ENCODE results near the gene MIPOL1.
A peak's percentile ranks its signal among the peaks of the same experiment; 100 is the strongest.

Gene MIPOL1

DNA sequence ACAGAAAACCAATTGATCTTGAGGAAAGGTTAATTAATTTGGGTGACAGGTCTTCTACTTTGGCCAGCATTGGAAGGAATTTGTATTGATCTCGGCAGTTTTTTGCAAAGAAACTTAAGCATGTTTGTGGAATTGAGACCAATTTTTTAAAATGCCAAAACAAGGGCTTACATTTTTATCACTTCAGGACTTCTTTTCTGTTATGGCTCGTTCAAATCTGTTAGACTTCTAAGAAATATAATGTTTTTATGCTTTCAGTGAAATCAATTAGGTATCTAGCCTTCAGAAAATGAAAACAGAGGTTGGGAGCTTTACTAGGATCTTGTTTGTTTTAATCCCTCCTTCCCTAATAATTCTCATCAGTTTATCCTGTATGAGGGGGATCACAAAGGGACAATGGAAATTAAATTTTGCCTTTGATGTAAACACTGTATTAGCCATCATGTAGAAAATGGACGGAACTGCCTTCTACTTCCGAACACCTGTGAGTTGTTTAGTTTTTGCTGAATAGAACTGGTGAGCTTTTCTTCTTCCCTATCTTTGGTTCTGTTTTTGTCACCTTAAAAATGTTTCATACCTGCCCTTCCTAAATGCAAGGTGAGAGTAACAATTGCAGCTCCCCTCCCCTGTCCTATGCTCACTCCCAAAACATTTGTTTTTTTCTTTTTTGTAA is 389.5 kb downstream of the MIPOL1 start:
- DNase-seq (ENCODE audit: low read depth in 2 of 2) = no peak

DNA sequence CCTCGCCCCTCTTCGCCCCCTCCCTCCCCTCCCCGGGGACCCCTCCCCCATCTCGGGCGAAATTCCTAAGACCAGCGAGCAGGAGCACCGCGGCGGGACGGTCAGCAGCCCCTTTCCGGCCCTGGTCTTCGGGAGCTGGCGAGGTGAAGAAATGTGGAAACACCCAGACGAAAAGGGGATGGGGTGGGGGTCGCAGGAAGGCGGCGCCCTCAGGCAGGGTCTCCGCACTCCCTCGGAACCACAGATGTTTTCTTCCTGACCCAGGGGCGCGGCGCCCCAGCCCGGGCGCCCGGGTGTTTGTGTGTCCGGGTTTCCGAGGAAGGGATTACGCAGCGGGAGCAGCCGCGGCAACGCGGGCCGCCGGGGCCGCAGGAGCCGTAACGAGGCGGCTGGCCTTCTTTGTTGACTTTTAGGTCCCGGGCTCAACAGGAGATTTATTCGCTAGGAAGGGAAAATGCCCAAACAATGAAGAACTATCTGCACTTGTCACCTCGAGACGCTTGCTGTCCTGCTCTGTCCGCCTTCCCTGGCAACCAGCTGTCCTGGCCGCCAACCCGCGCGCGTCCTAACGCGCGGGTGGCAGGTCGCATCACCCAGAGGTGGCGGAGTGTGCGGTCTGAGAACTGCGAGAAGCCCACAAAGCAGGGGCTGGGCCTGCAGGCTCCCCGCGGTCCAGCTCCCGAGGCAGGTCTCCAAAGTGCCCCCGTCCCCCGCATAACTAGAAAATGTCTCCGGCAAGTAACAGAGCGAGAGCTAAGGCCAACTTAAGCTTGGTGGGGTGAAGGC is 390.3 kb downstream of the MIPOL1 start:
- DNase-seq (ENCODE audit: low read depth in 2 of 2) = no peak

DNA sequence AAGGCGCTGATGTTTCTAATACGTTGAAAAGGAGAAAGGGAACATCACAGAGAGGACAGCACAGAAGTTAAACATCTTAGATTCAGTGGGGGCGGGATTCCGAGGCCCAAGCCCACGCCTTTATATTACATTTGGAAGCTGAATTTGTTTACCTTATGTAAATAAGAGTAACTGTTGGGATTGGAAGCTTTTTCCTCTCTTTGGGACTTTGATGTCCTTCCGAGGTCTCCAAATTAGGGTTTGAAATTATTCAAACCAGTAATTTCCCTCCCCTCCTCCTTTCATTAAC is 390.9 kb downstream of the MIPOL1 start:
- no peak for DNase-seq (ENCODE audit: low read depth in 2 of 2)

DNA sequence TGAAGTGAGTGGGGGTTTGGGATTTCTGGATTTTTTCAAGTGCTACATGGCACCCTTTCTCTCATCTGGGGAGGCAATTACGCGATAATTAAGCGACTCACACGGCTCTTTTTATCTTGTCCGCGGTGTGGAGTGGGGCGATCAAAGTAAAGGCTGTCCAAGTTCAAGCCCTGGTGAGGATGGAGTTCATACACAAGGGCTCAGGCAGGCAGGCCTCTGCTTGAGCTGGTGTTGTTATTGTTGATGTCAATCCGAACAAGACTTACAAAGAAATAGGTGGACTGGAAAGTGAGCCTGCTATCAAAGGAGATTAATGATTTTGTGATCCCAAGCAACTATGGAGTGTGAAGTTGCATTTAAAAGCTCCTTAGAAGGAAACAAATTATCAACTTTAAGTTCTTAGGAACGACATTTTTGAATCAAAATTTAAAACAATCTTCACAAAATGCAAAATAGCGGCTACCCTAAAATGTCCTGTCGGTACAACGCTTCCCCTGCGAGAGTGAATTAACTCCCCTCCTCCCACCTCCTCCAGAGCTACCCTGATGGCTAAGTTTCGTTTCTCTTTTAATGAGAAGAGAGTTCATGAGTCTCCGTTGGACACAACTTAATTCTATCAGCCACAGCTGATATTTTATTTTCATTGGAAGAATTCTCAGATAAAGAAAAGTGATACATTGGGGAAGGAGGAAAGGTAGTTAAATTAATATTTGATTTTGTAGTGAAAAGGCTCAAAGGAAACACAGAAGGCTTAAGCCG is 391.4 kb downstream of the MIPOL1 start:
- no peak for DNase-seq (ENCODE audit: low read depth in 2 of 2)

DNA sequence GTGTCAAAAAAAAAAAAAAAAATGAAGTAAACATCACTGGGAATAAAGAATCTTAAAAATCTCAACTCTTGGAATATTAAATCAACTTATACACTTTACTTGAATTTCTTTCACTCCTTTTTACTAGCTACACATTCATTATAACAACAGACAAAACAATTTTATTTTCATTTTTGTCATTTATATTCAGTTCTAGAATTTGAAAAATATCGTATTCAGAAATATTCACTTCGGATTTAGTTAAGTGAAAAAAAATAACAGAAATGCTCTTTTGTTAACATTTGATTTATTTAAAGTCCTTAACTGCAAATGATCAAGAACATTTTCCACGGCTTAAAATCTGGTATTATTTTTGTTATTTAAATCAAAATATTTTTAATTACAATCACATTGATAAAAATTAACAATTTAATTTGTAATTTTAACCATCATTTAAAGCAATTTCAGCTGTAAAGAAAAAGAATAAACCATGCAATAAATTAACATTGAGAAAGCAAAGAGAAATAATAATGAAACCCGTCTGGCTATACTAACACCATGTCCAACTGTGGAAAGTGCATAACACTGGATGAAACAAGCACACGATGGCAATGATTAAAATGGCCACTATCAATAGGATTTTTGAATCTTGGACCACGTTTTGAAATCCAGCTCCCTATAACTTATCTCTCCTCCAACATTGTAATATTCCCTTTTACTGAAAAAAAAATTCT is 392.1 kb downstream of the MIPOL1 start:
- no peak for DNase-seq (ENCODE audit: low read depth in 2 of 2)

DNA sequence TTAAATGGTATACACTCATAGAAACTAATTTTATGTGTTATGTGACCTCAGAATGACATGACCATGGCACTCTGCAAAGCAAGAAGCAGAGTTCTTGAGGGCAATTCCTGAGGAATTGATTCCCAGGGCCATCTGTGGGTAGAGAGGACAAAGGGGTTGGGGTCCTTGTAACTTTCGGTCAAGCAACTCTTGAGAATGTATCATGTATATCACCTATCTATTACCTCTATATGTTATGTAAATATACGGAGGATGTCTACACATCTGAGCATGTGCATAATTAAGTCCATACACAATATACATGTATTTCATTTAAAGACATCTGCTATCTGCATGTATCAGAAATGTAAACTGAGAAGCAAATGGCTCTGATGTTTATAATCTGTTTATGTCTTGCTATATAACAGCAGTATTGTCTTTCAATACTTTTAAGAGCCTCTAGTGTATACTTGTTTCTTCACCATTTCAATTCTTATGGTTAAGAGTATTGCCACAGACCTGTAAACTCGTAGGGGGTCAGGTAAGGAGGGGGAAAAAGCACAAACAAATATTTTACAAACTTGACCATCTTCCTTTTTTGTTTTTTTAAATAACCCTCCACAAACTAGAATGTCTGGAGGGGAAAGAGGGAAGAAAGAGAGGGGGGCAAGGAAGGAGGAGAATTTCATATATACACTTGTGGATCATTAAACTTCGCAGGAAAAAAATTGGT is 392.8 kb downstream of the MIPOL1 start:
- DNase-seq (ENCODE audit: low read depth in 2 of 2) = no peak

DNA sequence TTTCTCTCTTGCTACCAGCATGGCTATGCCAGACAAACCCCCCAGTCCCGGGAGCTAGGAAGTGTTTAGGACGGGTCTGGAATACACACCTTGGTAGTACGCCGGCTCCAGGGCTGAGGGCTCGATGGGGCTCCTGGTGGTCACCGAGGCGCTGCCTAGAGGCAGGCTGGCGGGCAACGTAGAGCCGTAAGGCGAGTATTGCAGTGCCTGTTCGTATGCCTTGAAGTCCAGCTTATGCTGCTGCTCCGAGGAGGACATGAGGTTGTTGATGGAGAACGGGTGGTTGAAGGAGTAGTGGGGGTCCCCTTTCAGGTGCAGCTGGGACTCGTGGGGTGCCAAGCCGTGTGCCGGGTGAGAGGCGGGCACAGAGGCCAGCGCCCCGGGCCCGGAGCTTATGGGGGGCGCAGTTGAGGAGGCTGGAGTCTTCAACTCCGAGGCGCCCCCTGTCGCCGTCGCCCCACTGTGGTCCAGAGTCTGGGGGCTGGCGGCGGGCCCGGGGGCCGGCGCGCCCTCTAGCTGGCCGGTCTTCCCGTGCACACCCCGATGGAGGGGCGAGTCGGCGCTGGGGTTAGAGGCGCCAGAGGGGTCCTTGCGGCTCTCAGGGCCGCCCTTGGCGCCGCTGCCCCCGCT is 393.7 kb downstream of the MIPOL1 start:
- DNase-seq (ENCODE audit: low read depth in 2 of 2) = no peak

DNA sequence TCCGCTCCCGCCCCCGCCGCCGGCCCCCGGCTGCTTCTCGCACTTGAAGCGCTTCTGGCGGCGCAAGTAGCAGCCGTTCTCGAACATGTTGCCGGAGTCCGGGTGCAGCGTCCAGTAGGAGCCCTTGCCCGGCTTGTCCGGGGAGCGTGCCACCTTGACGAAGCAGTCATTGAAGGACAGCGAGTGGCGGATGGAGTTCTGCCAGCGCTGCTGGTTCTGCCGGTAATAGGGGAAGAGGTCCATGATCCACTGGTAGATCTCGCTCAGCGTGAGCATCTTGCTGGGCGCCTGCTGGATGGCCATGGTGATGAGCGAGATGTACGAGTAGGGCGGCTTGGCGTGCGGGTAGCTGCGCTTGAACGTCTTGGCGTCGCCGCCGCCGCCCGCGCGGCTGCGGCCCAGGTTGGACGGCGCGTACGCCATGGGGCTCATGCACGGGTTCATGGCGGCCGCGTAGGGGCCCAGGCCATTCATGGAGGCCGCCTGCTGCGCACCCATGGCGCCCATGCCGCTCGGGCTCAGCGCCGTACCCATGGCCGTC is 394.3 kb downstream of the MIPOL1 start:
- no peak for DNase-seq (ENCODE audit: low read depth in 2 of 2)

DNA sequence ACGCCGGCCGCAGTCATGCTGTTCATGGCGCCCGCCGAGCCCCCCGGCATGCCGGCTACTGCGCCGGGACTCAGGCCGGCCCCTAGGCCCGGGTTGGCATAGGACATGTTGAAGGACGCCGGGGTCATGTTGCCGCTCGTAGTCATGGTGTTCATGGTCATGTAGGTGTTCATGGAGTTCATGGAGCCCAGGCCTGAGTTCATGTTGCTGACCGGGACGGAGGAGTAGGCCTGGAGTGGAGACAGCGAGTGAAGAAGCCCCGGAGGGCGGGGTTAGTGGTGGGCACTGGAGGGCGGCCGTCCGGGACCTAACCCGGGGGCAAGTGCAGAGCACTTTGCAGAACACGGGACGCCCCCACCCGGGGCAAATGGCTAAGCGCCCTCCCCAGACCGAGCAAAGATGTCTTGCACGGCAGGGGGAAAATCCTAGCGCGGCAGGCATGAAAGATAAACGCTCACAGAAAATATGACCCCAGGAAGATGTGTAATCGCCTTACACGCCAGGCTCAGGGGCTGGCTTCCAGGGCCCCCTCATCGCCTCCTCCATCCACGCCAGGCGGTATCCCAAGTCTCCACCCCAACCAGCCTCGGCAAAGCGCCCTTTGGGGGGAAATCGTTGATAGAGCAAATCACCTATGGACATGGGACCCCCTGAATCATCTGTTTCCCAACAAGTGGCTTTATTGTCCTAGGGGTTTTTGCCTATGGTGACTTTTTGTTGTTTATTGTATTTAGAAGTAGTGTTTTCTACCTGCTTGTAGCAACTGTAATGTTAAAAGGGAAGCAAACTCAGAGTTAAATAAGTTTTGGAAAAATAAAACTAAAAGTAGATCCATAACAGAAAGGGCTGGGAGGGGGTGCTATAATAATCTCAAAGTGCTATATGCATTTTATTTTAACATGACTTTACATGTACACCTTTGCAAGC is 395.0 kb downstream of the MIPOL1 start:
- no peak for DNase-seq (ENCODE audit: low read depth in 2 of 2)

DNA sequence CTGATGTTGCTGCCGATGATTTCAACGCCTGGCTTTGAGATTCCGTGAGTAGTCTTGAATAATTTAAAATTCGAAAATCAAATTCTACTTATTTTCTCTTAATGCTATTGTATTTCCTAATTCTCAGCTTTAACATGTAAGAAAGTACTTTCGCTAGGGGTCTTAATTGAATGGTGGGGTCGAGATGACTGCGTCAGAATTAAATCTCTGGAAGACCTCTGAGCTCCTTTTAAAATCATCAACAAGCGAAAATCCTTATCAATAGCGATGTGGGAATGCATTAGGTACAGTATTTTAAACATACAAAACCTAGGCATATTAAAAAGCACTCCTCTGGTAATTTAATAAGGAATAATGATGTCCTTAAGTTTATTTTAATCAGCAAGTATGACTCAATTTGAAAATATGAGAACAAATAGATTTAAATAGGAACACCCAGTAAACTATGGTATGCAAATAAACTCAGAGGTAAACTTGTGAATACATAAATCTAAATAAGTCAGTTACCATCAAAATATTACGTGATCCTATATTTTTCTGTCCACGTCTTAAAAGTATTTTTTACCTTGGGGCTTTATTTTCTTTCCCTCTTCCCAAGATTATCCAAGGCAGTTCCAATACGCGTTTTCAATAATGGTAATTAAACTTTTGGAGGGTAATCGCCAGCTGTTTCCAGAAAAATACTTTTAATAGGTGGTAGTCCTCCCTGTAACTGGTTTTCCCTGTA is 395.9 kb downstream of the MIPOL1 start:
- DNase-seq (ENCODE audit: low read depth in 2 of 2) = no peak

DNA sequence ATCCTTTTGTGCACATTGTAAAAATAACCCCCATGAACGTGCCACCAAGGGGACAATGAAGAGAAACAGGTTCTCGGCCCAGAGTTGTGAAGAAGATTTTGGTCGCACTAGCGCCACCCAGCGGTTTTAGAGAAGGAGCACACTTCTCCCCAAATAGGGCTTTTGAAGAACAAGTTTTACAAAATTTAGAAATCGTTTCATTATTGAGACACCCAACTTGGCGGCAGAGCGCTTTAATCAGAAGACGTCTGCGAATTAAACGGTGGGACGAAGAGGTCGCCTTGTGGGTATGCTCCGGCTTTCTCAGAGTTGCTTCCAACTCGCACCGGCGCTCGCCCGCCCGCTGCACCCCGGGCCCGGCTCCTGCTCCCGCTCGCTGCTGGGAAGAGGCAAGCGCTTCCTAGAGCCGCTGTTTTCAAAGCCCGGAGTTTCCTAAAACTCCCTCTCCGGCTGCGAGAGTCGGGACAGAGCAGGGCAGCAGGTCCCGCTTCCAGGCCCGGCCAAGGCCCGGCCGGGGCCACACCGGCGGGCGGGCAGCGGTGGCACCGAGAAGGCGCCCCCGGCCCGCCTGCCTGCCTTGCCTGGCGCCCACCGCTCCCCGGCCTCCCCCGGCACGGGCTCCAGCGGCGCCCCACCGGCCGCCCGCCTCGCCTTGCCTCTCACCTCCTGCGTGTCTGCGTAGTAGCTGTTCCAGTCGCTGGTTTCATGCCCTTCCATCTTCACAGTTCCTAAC is 396.7 kb downstream of the MIPOL1 start:
- peak in 1 of 2 donors; percentile 34 for DNase-seq (ENCODE audit: low read depth in 2 of 2)

DNA sequence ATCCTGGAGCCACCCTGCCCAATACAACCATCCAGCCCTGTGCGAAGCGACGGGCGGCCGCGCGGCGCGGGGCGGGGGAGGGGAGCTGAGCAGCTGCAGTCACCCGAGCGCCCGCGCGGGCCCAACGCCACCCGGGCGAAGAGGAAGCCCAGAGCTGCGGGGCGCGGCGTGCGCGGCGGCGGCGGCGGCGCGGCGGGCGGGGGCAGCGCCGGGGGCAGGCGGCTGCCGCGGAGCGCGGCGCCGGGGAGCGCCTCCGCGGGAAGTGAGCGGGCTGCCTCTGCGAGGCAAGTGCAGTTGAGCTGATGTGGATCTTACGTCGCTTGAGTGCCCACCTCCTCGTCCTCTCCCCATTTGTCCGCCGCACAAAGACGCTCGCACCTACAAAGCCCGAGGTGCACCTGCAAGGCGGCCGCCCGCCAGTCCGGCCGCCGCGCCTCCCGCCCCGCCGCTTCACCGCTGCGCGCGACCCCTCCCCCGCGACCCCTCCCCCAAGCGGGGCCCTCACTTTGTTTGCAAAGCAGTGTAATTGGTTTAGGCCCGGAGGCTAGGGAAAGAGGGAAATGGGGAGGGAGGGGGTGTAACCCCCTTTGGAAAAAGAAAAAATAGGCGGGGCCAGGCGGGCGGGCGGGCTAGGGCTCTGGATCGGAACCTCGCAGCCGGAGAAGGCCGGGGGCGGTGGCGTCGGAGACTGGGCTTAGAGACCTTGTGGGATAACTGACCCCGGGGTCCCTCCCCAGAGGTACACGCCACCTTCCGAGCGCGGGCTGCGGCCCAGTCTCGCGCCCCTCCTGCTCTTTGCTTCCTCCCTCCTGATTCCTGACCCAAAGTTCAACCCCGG is 397.5 kb downstream of the MIPOL1 start, which contains the start of the genes FOXA1 and TTC6:
TSS of gene FOXA1 (minus strand) at position 279 of the 838 bp plus-strand sequence. CDS start at position 2, 277 bp downstream.
TSS of gene TTC6 (plus strand) at position 659 of the 838 bp plus-strand sequence. CDS start 26,436 bp downstream, outside the sequence.
- DNase-seq (ENCODE audit: low read depth in 2 of 2) = no peak

DNA sequence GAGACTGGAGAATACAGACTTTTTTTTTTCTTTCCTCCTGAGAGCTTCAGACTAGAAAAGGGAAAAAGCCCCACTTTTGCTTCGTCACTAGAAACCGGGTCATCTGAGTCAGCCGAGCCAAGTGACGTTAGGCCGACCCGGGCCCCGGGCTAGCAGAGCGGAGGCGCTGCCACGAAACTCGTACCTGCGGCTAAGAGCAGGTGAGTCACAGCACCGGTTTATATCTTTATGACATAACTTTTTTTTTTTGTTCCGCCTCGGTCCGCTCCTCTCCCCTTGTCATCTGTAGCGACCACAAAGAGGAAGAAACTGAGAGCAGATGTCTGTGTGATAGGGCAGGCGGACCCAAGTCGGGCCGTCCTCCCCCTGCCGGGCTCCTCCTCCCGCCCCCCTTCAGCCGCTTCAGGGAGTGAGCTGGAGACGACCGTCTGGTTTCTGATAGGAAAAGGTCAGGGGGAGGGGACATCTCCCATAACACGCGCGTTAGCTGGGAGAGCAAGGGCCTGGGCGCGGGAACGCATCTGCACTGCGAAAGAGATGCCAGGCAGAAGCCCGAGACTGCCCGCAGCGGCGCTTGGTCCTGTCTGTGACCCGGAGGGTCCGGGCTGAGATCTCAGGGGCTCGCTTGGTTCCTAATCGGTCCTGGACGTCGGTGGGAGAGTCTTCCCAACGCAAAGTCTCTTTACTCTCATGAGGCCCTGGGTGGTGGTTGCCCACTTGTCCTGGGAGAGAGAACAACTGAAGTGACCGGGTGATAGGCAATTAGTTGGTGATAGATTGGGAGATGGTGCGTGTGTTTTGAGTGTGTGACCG is 398.3 kb downstream of the MIPOL1 start:
- DNase-seq (ENCODE audit: low read depth in 2 of 2) = peak; percentile 58 to 72

DNA sequence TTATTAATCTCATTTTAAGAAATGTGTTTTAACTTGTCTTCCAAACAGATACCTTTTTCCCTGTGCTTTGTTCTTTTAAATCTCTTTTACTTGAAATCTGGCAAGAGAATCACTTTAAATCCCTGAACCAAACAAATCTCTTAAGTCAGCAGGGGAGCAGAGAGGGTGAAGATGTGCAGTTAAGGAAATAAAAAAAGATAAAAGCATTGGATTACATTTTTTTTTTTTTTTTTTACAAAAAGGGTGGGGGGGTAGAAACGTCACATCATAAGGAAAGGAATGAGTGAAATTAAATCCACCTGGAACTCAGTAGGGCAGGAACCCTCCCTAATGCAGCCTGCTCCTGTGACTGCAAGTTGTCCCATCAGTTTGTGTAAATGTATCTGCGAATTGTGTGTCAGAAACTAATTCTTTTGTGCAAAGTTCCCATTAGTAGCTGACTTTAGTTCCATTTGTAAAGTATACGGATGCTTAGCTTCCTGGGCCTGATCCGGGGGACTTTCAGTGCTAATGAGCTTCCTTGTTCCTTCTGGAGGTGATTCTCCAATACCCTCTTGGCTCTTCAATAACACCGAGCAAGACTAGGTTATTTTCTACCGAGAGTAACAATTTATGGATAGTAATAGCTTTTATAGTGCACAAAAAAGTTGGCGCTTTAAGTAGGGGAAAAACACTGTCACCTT is 399.2 kb downstream of the MIPOL1 start:
- no peak for DNase-seq (ENCODE audit: low read depth in 2 of 2)

DNA sequence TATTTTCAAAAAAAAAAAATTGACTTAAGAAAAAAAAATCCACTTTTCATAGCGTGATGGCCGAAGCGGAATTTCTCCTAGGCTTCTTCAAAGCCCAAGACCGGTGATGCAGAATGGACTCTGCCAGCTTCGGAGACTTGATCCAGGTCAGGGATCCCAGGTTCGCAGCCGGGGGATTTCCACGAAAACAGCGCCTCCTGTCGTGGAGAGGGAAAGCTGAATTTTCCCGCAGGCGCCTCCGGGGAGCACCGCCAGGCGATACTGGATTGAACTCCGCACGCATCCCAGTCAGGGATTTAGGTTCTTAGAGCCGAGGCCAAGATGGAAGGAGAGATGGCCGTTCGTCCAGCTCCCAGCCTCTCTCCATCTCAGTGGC is 399.8 kb downstream of the MIPOL1 start:
- no peak for DNase-seq (ENCODE audit: low read depth in 2 of 2)
